Omental fat pad (tissue), 4 donors: ENCODE measurements around the gene CALHM1. TPM values are rescaled to one million over a fixed set of nuclear protein-coding genes. Genes with fewer than 3 reads are reported as not detected.
A peak's percentile ranks its signal among the peaks of the same experiment; 100 is the strongest.

ENCODE experiments used
- ATAC-seq: fragments of 150-250 bp; one replicate; pipeline ENCODE4 v1.9.1; 2016; ENCODE audit warnings: mild to moderate bottlenecking, moderate library complexity; ENCODE audit not compliant: low FRiP score
- DNase-seq: peaks from one replicate; pipeline ENCODE4 v3.0.0-alpha.2; 2019; ENCODE audit warnings: low spot score
- CTCF ChIP-seq, 3 donors: fragments of 450-650 bp; IDR thresholded peaks; one replicate each; pipeline ENCODE4 v1.5.1; 2016 to 2017; ENCODE audit warnings: antibody characterized with exemption in 3 of 3, mild to moderate bottlenecking in 3 of 3, moderate library complexity in 2 of 3
- total RNA-seq, 4 donors: library from RNA; depleted of rRNA; stranded (reverse); fragments of >200 nt; gene quantifications; one replicate each; pipeline ENCODE4 v1.1.0, GENCODE V29; 2016

Gene CALHM1
- total RNA-seq, 4 donors from 2014 or later: not detected

- DNase-seq: no peak
- TF ChIP-seq CTCF (IDR thresholded peaks at IDR 0.05): peak in 2 of 3 donors; percentile 18 to 35
- ATAC-seq: no peak
These were observed 23.4 kb upstream of the CALHM1 start for GRCh38 chr10:103481974-103482531.

- no peak for DNase-seq
- TF ChIP-seq CTCF (IDR thresholded peaks at IDR 0.05): no peak
- ATAC-seq: no peak
These were observed 21.8 kb upstream of the CALHM1 start for GRCh38 chr10:103480521-103480920.

GRCh38 chr10:103479135-103479534, 20.4 kb upstream of the CALHM1 start, which contains the start of gene CALHM3:
Gene CALHM3 (minus strand): TSS chr10:103479240. CDS start chr10:103479032, 208 bp downstream.
- DNase-seq: no peak
- no peak for ATAC-seq
- TF ChIP-seq CTCF (IDR thresholded peaks at IDR 0.05): no peak

GRCh38 chr10:103478671-103479070, 20.0 kb upstream of the CALHM1 start:
- TF ChIP-seq CTCF (IDR thresholded peaks at IDR 0.05): no peak
- no peak for ATAC-seq
- no peak for DNase-seq

- DNase-seq (no peak), ATAC-seq (no peak)
- no peak for TF ChIP-seq CTCF (IDR thresholded peaks at IDR 0.05)
These were observed 17.5 kb upstream of the CALHM1 start for GRCh38 chr10:103476046-103476768.

GRCh38 chr10:103475437-103475836, 16.7 kb upstream of the CALHM1 start:
- no peak for ATAC-seq
- TF ChIP-seq CTCF (IDR thresholded peaks at IDR 0.05): no peak
- no peak for DNase-seq

- TF ChIP-seq CTCF (IDR thresholded peaks at IDR 0.05): no peak
- no peak for ATAC-seq
- no peak for DNase-seq
These were observed 15.4 kb upstream of the CALHM1 start for GRCh38 chr10:103474077-103474476.
